K562 (cell line): Measurements from ENCODE around the gene TRMT2A.

Source experiments
- ARHGAP35 ChIP-seq: fragments of 450-650 bp; IDR thresholded peaks from 2 replicates; pipeline ENCODE4 v1.6.1; 2018; ENCODE audit not compliant: partially characterized antibody
- CBX5 ChIP-seq: IDR thresholded peaks from 2 replicates; pipeline ENCODE4 v1.6.1; 2014; ENCODE audit warnings: low read depth, borderline replicate concordance
- CTBP1 ChIP-seq: fragments of 450-650 bp; IDR thresholded peaks from 2 replicates; pipeline ENCODE4 v1.6.1; 2016; ENCODE audit warnings: borderline replicate concordance
- ESRRA ChIP-seq: fragments of 450-650 bp; IDR thresholded peaks from 2 replicates; pipeline ENCODE4 v1.6.1; 2014; ENCODE audit warnings: low read depth, mild to moderate bottlenecking, moderate library complexity, borderline replicate concordance
- EZH2 ChIP-seq: IDR thresholded peaks from 2 replicates; pipeline ENCODE4 v1.6.1; 2012; ENCODE audit warnings: low read depth, mild to moderate bottlenecking, inconsistent platforms, low read length, borderline replicate concordance
- MTA2 ChIP-seq: fragments of 450-650 bp; IDR thresholded peaks from 2 replicates; pipeline ENCODE4 v1.6.1; 2016; ENCODE audit warnings: low read depth
- ZNF408 ChIP-seq: fragments of 250-450 bp; sonication (Bioruptor Pico); IDR thresholded peaks from 2 replicates; pipeline ENCODE4 v1.4.0; 2020; ENCODE audit warnings: low read depth, mild to moderate bottlenecking, moderate library complexity
- TF ChIP-seq, protein P1 (sequence below): IDR thresholded peaks from 2 replicates; pipeline ENCODE4 v1.6.1; 2016; ENCODE audit warnings: missing genetic modification characterization, missing compliant biosample characterization
- TF ChIP-seq, protein P2 (sequence below), 3 experiments: IDR thresholded peaks in 2 of 3; conservative IDR thresholded peaks in 1 of 3; 2 replicates each; pipeline ENCODE4 v1.5.1; 2011 to 2012; ENCODE audit warnings: low read length in 3 of 3, mild to moderate bottlenecking in 3 of 3, control low read depth in 2 of 3, improper control_type of control experiment in 1 of 3, inconsistent platforms in 1 of 3, low read depth in 1 of 3, mixed read lengths in 1 of 3, moderate library complexity in 1 of 3; ENCODE audit not compliant: insufficient read depth in 2 of 3
- TF ChIP-seq, protein P3 (sequence below): sonication (generic); IDR thresholded peaks from 2 replicates; pipeline ENCODE4 v1.6.1; 2016

DNA sequence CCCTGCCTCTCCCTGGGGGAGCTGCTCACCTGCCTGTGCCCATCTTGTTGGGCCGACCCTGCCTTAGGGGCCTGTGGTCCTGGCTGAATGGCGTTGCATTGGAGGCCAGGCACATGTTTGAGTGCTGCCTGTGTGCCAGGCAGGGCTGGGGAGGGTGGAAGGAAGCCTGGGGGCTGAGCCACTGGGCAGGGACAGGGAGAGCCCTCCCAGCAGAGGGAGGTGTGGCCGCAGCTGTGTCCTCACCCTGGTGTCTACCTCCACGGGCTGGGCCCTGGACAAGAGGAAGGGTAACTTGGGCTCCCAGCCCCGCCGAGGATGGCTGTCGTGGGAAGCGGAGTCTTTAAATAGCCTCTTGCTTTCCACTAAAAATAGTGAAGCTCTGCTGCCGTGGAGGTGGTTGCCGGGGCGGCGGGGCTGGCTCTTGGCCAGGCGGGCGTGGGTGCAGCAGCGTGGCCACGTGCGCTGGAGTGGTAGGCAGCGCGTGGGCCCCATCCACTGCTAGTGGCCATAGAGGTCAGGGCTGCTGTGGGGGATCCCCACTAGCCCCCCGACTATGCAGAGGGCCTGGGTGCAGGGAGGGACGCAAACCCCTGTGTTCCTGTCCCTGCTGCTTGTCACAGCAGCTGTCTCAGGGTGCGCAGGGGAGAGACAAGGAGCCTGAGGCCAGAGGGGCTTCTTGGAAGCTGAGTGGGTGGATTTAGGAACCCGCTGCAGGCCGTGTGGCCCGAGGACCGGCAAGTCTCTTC, 20.8 kb upstream of the TRMT2A start:
- TF ChIP-seq CTBP1 (no peak), CBX5 (no peak), MTA2 (no peak), ESRRA (no peak), ZNF408 (CRISPR knock-in tag) (peak; percentile 71; the same call in 1 of the 2 replicates), EZH2 (no peak), ARHGAP35 (no peak)
- TF ChIP-seq, protein P1, sequence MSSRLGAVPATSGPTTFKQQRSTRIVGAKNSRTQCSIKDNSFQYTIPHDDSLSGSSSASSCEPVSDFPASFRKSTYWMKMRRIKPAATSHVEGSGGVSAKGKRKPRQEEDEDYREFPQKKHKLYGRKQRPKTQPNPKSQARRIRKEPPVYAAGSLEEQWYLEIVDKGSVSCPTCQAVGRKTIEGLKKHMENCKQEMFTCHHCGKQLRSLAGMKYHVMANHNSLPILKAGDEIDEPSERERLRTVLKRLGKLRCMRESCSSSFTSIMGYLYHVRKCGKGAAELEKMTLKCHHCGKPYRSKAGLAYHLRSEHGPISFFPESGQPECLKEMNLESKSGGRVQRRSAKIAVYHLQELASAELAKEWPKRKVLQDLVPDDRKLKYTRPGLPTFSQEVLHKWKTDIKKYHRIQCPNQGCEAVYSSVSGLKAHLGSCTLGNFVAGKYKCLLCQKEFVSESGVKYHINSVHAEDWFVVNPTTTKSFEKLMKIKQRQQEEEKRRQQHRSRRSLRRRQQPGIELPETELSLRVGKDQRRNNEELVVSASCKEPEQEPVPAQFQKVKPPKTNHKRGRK (tag): no peak
- TF ChIP-seq, protein P2, sequence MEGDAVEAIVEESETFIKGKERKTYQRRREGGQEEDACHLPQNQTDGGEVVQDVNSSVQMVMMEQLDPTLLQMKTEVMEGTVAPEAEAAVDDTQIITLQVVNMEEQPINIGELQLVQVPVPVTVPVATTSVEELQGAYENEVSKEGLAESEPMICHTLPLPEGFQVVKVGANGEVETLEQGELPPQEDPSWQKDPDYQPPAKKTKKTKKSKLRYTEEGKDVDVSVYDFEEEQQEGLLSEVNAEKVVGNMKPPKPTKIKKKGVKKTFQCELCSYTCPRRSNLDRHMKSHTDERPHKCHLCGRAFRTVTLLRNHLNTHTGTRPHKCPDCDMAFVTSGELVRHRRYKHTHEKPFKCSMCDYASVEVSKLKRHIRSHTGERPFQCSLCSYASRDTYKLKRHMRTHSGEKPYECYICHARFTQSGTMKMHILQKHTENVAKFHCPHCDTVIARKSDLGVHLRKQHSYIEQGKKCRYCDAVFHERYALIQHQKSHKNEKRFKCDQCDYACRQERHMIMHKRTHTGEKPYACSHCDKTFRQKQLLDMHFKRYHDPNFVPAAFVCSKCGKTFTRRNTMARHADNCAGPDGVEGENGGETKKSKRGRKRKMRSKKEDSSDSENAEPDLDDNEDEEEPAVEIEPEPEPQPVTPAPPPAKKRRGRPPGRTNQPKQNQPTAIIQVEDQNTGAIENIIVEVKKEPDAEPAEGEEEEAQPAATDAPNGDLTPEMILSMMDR (IDR thresholded peaks at IDR 0.05 in 2 of 3, conservative IDR thresholded peaks at IDR 0.05 in 1 of 3; ENCODE audit: insufficient read depth in 2 of 3, low read depth in 1 of 3, low read length in 3 of 3): no peak; a peak in 1 of 6 replicates
- TF ChIP-seq, protein P3, sequence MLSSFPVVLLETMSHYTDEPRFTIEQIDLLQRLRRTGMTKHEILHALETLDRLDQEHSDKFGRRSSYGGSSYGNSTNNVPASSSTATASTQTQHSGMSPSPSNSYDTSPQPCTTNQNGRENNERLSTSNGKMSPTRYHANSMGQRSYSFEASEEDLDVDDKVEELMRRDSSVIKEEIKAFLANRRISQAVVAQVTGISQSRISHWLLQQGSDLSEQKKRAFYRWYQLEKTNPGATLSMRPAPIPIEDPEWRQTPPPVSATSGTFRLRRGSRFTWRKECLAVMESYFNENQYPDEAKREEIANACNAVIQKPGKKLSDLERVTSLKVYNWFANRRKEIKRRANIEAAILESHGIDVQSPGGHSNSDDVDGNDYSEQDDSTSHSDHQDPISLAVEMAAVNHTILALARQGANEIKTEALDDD: no peak
